Endodermal cell (in vitro differentiated cells): ENCODE data around the gene TLK2. TPM values are rescaled to one million over a fixed set of nuclear protein-coding genes. Genes with fewer than 3 reads are reported as not detected.
"Not testable (repeated sequence)": the region's sequence is repeated elsewhere in the genome, so short reads cannot be mapped to it uniquely, and the experiment has no call there.

Experiments used
- DNase-seq: peaks from one replicate; pipeline ENCODE4 v3.0.0-alpha.2; 2017
- H3K27ac ChIP-seq: 2 replicates; pipeline ENCODE4 v1.5.1; 2013; ENCODE audit warnings: mild to moderate bottlenecking, low read depth, low read length, moderate library complexity
- H3K27me3 ChIP-seq: 2 replicates; pipeline ENCODE4 v1.6.1; 2013; ENCODE audit warnings: mild to moderate bottlenecking, low read length, moderate library complexity; ENCODE audit not compliant: insufficient read depth, control insufficient read depth, poor library complexity, severe bottlenecking
- H3K36me3 ChIP-seq: 2 replicates; pipeline ENCODE4 v1.7.0; 2013; ENCODE audit warnings: mild to moderate bottlenecking, low read length, moderate library complexity; ENCODE audit not compliant: control insufficient read depth, insufficient read depth
- H3K4me1 ChIP-seq: one replicate; pipeline ENCODE4 v1.7.0; 2013; ENCODE audit warnings: low read length; ENCODE audit not compliant: control insufficient read depth, insufficient read depth
- H3K4me3 ChIP-seq: 2 replicates; pipeline ENCODE4 v1.5.1; 2013; ENCODE audit warnings: mild to moderate bottlenecking, low read length, moderate library complexity
- H3K9ac ChIP-seq: 2 replicates; pipeline ENCODE4 v1.6.1; 2013; ENCODE audit warnings: mild to moderate bottlenecking, low read length, moderate library complexity; ENCODE audit not compliant: poor library complexity, severe bottlenecking; ENCODE audit errors: extremely low read depth
- H3K9me3 ChIP-seq: 2 replicates; pipeline ENCODE4 v1.6.1; 2013; ENCODE audit warnings: mild to moderate bottlenecking, low read length, moderate library complexity; ENCODE audit not compliant: control insufficient read depth
- H3K27ac Mint-ChIP-seq: 2 replicates; pipeline ENCODE4 v1.8.0; 2020; ENCODE audit warnings: mixed read lengths
- H3K27me3 Mint-ChIP-seq: 2 replicates; pipeline ENCODE4 v1.8.0; 2021; ENCODE audit warnings: mild to moderate bottlenecking, mixed read lengths; ENCODE audit not compliant: insufficient read depth
- H3K36me3 Mint-ChIP-seq: 2 replicates; pipeline ENCODE4 v1.8.0; 2020; ENCODE audit warnings: low read depth, mixed read lengths
- H3K4me1 Mint-ChIP-seq: 2 replicates; pipeline ENCODE4 v1.8.0; 2020; ENCODE audit warnings: mixed read lengths
- H3K4me3 Mint-ChIP-seq: 2 replicates; pipeline ENCODE4 v1.8.0; 2020; ENCODE audit warnings: mild to moderate bottlenecking, moderate library complexity, mixed read lengths
- H3K9me3 Mint-ChIP-seq: 2 replicates; pipeline ENCODE4 v1.8.0; 2020; ENCODE audit warnings: mild to moderate bottlenecking, mixed read lengths
- CTCF ChIP-seq: fragments of 200-600 bp; sonication (generic); conservative IDR thresholded peaks from 2 replicates; pipeline ENCODE4 v1.5.0; 2021; ENCODE audit warnings: antibody characterized with exemption, mild to moderate bottlenecking
- WGBS, 2 experiments: methylation state at CpG; one replicate each; pipeline versions ENCODE4 v1.1.5 to v1.1.7; 2013; ENCODE audit warnings: missing lambda C conversion rate in 2 of 2, mixed read lengths in 1 of 2; ENCODE audit not compliant: insufficient coverage in 1 of 2, insufficient read length in 1 of 2; 5-methylcytosine and 5-hydroxymethylcytosine counted together
- total RNA-seq, 2 donors: library from RNA; stranded (reverse); fragmentation: NEBNext Ultra II Directional in 1 of 2; extraction: Animal tissue kit (Norgen Biotek cat#: 25700) in 1 of 2; gene quantifications; 2 replicates in 1 of 2; 3 replicates in 1 of 2; pipeline ENCODE4 v1.2.1, GENCODE V29; 2021

The TLK2 gene
- total RNA-seq, 2 donors from 2014 or later, result 76.2 to 89.2 TPM

GRCh38 chr17:62611728-62612127 is 133.1 kb downstream of the TLK2 start:
- WGBS, 2 experiments, result 94 to 99% methylated on average over 6 to 8 of the region's 8 CpGs
- Histone ChIP-seq H3K4me3 (no peak overlapping the region), H3K27me3 (no peaks in the 10 kb centered on the region), H3K9ac (no peak overlapping the region), H3K4me1 (peaks cover 10% of the 10 kb centered on the region), H3K9me3 (no peaks in the 10 kb centered on the region), H3K27ac (no peak overlapping the region), H3K36me3 (peaks cover 83% of the 10 kb centered on the region)
- Mint-ChIP-seq H3K9me3 (no peaks in the 10 kb centered on the region), H3K4me1 (peaks cover 52% of the 10 kb centered on the region), H3K4me3 (no peak overlapping the region), H3K27ac (peak overlapping the region; percentile 74), H3K36me3 (peaks cover 64% of the 10 kb centered on the region), H3K27me3 (no peaks in the 10 kb centered on the region)
- no peak for TF ChIP-seq CTCF
- DNase-seq, result no peak

GRCh38 chr17:62612289-62612688 is 133.7 kb downstream of the TLK2 start:
- Histone ChIP-seq H3K36me3 (peaks cover 78% of the 10 kb centered on the region), H3K4me1 (peaks cover 12% of the 10 kb centered on the region)
- not testable (repeated sequence) for H3K9me3 ChIP-seq, H3K27ac ChIP-seq, H3K27me3 ChIP-seq, H3K27me3 Mint-ChIP-seq, H3K4me3 Mint-ChIP-seq, H3K9me3 Mint-ChIP-seq, H3K4me3 ChIP-seq, H3K9ac ChIP-seq
- DNase-seq, result peak; percentile 38
- peak overlapping the region; percentile 74 for H3K27ac Mint-ChIP-seq
- peaks cover 58% of the 10 kb centered on the region for H3K4me1 Mint-ChIP-seq
- WGBS, 2 experiments, result 71 to 94% methylated on average over 1 to 11 of the region's 12 CpGs
- peaks cover 58% of the 10 kb centered on the region for H3K36me3 Mint-ChIP-seq

GRCh38 chr17:62613095-62613494 is 134.5 kb downstream of the TLK2 start:
- H3K27ac ChIP-seq, H3K9me3 ChIP-seq, H3K4me3 ChIP-seq, H3K9ac ChIP-seq, H3K9me3 Mint-ChIP-seq, H3K27me3 ChIP-seq, H3K27ac Mint-ChIP-seq, H3K4me3 Mint-ChIP-seq, DNase-seq, H3K27me3 Mint-ChIP-seq: not testable (repeated sequence)
- Histone ChIP-seq H3K36me3 (peaks cover 70% of the 10 kb centered on the region), H3K4me1 (peaks cover 16% of the 10 kb centered on the region)
- 100% methylated on average over 1 of the region's 4 CpGs; no CpG with 5 or more reads in 1 of the 2 experiments for WGBS, 2 experiments
- peaks cover 66% of the 10 kb centered on the region for H3K4me1 Mint-ChIP-seq
- peaks cover 50% of the 10 kb centered on the region for H3K36me3 Mint-ChIP-seq

- no peak overlapping the region for H3K4me3 Mint-ChIP-seq
Measured at GRCh38 chr17:62614142-62614541, 135.5 kb downstream of the TLK2 start.

More at GRCh38 chr17:62614142-62614541, 135.5 kb downstream of the TLK2 start:
- peaks cover 40% of the 10 kb centered on the region for H3K36me3 Mint-ChIP-seq
- H3K4me1 Mint-ChIP-seq, result peaks cover 76% of the 10 kb centered on the region
- no peak for TF ChIP-seq CTCF
- no peak for DNase-seq
- H3K9ac ChIP-seq, result no peak overlapping the region
- H3K9me3 ChIP-seq, result no peaks in the 10 kb centered on the region
- H3K27ac ChIP-seq, result no peak overlapping the region
- H3K36me3 ChIP-seq, result peaks cover 59% of the 10 kb centered on the region
- peaks cover 26% of the 10 kb centered on the region for H3K4me1 ChIP-seq
- H3K27ac Mint-ChIP-seq, result no peak overlapping the region
- H3K9me3 Mint-ChIP-seq, result no peaks in the 10 kb centered on the region
- WGBS, 2 experiments, result 91 to 98% methylated on average over 5 to 6 of the region's 6 CpGs
- H3K27me3 Mint-ChIP-seq, result no peaks in the 10 kb centered on the region
- no peak overlapping the region for H3K4me3 ChIP-seq
- H3K27me3 ChIP-seq, result no peaks in the 10 kb centered on the region
